SIG-M5 treated with dmso at 0.1 percent for 504 hours (cell line): ENCODE data around the gene ADGRG2.
"Not testable (repeated sequence)": the region's sequence is repeated elsewhere in the genome, so short reads cannot be mapped to it uniquely, and the experiment has no call there.

ENCODE experiments used
- DNase-seq: peaks from one replicate; lab custom pipeline; 2025; ENCODE audit not compliant: unreplicated experiment; lab: John Stamatoyannopoulos, UW

The ADGRG2 gene

GRCh38 chrX:19007868-19008267 lies 114.4 kb downstream of the ADGRG2 start:
- no peak for DNase-seq

- DNase-seq, result no peak
Observed at GRCh38 chrX:19007011-19007410, 115.3 kb downstream of the ADGRG2 start.

GRCh38 chrX:19005909-19006308 lies 116.4 kb downstream of the ADGRG2 start:
- peak; percentile 2 for DNase-seq

- no peak for DNase-seq
Observed at GRCh38 chrX:19003756-19004155, 118.5 kb downstream of the ADGRG2 start.

GRCh38 chrX:18998653-18999052 lies 123.6 kb downstream of the ADGRG2 start:
- DNase-seq, result no peak

- no peak for DNase-seq
Observed at GRCh38 chrX:18997916-18998315, 124.4 kb downstream of the ADGRG2 start.

- no peak for DNase-seq
Observed at GRCh38 chrX:18996536-18996935, 125.7 kb downstream of the ADGRG2 start.

GRCh38 chrX:18995221-18995620 lies 127.0 kb downstream of the ADGRG2 start:
- no peak for DNase-seq

GRCh38 chrX:18994713-18995112 lies 127.6 kb downstream of the ADGRG2 start:
- no peak for DNase-seq

- DNase-seq, result no peak
Observed at GRCh38 chrX:18992829-18993228, 129.4 kb downstream of the ADGRG2 start.

- DNase-seq, result no peak
Observed at GRCh38 chrX:18985186-18985435, 137.2 kb downstream of the ADGRG2 start.

- peak; percentile 81 for DNase-seq
Observed at GRCh38 chrX:18984381-18985185, 137.7 kb downstream of the ADGRG2 start.

- DNase-seq, result no peak
Observed at GRCh38 chrX:18983666-18984380, 138.4 kb downstream of the ADGRG2 start, which contains the start of gene PHKA2. TSS of gene PHKA2 (minus strand) at chrX:18984114. CDS start at chrX:18983932, 182 bp downstream.

- DNase-seq, result no peak
Observed at GRCh38 chrX:18981124-18981807, 141.0 kb downstream of the ADGRG2 start.

GRCh38 chrX:18980262-18980661 lies 142.0 kb downstream of the ADGRG2 start:
- DNase-seq, result not testable (repeated sequence)

GRCh38 chrX:18974993-18975392 lies 147.3 kb downstream of the ADGRG2 start:
- DNase-seq, result no peak

- DNase-seq, result no peak
Observed at GRCh38 chrX:18973527-18974192, 148.6 kb downstream of the ADGRG2 start.

- DNase-seq, result no peak
Observed at GRCh38 chrX:18971506-18971905, 150.8 kb downstream of the ADGRG2 start.

- no peak for DNase-seq
Observed at GRCh38 chrX:18970465-18970864, 151.8 kb downstream of the ADGRG2 start.

- no peak for DNase-seq
Observed at GRCh38 chrX:18966624-18967023, 155.6 kb downstream of the ADGRG2 start.

- no peak for DNase-seq
Observed at GRCh38 chrX:18964901-18965300, 157.4 kb downstream of the ADGRG2 start.
